H9 (cell line): ENCODE measurements around the gene DIP2C. TPM values are rescaled to one million over a fixed set of nuclear protein-coding genes. Genes with fewer than 3 reads are reported as not detected.

ENCODE experiments used
- DNase-seq: peaks from one replicate; pipeline ENCODE4 v3.0.0-alpha.2; 2017
- H2AFZ ChIP-seq: one replicate; pipeline ENCODE4 v1.6.1; 2013; ENCODE audit warnings: mild to moderate bottlenecking, low read length, control low read depth, moderate library complexity
- H2AK5ac ChIP-seq: 2 replicates; pipeline ENCODE4 v1.6.1; 2013; ENCODE audit warnings: low read length, control low read depth, mixed read lengths; ENCODE audit not compliant: insufficient read length
- H2BK120ac ChIP-seq: one replicate; pipeline ENCODE4 v1.6.1; 2013; ENCODE audit warnings: low read depth, mild to moderate bottlenecking, low read length, control low read depth, inconsistent platforms; ENCODE audit not compliant: poor library complexity, severe bottlenecking
- H2BK12ac ChIP-seq: 2 replicates; pipeline ENCODE4 v1.6.1; 2013; ENCODE audit warnings: low read length, control low read depth, mixed read lengths, low read depth; ENCODE audit not compliant: insufficient read length
- H2BK15ac ChIP-seq: 2 replicates; pipeline ENCODE4 v1.6.1; 2013; ENCODE audit warnings: low read depth, low read length, control low read depth
- H2BK20ac ChIP-seq: one replicate; pipeline ENCODE4 v1.6.1; 2013; ENCODE audit warnings: low read depth, mild to moderate bottlenecking, low read length, control low read depth, inconsistent platforms; ENCODE audit not compliant: poor library complexity, severe bottlenecking
- H2BK5ac ChIP-seq: 2 replicates; pipeline ENCODE4 v1.6.1; 2013; ENCODE audit warnings: low read length, control low read depth, mixed read lengths; ENCODE audit not compliant: insufficient read length
- H3K14ac ChIP-seq: 2 replicates; pipeline ENCODE4 v1.6.1; 2013; ENCODE audit warnings: low read length, control low read depth; ENCODE audit not compliant: insufficient read depth
- H3K18ac ChIP-seq: 2 replicates; pipeline ENCODE4 v1.6.1; 2013; ENCODE audit warnings: low read depth, mild to moderate bottlenecking, mixed read lengths, low read length, control low read depth; ENCODE audit not compliant: insufficient read length
- H3K23ac ChIP-seq: 2 replicates; pipeline ENCODE4 v1.6.1; 2013; ENCODE audit warnings: low read length, control low read depth, mixed read lengths, low read depth; ENCODE audit not compliant: insufficient read length
- H3K23me2 ChIP-seq: 2 replicates; pipeline ENCODE4 v1.6.1; 2013; ENCODE audit warnings: low read depth, mild to moderate bottlenecking, mixed read lengths, low read length, control low read depth; ENCODE audit not compliant: insufficient read length, poor library complexity, severe bottlenecking
- H3K27ac ChIP-seq: 2 replicates; pipeline ENCODE4 v1.5.1; 2013; ENCODE audit warnings: low read length, control low read depth, mixed read lengths, low read depth; ENCODE audit not compliant: insufficient read length
- H3K27me3 ChIP-seq: 2 replicates; pipeline ENCODE4 v1.6.1; 2013; ENCODE audit warnings: low read length, control low read depth, inconsistent platforms; ENCODE audit not compliant: insufficient read depth
- H3K4ac ChIP-seq: 2 replicates; pipeline ENCODE4 v1.6.1; 2013; ENCODE audit warnings: low read depth, mild to moderate bottlenecking, control low read depth, inconsistent platforms, low read length, moderate library complexity
- H3K4me1 ChIP-seq: 2 replicates; pipeline ENCODE4 v1.6.1; 2013; ENCODE audit warnings: low read length, control low read depth, inconsistent platforms; ENCODE audit not compliant: insufficient read depth
- H3K4me2 ChIP-seq: 2 replicates; pipeline ENCODE4 v1.6.1; 2013; ENCODE audit warnings: low read length, control low read depth, mixed read lengths; ENCODE audit not compliant: insufficient read length, insufficient read depth
- H3K56ac ChIP-seq: 2 replicates; pipeline ENCODE4 v1.6.1; 2013; ENCODE audit warnings: low read depth, mild to moderate bottlenecking, mixed read lengths, low read length, control low read depth; ENCODE audit not compliant: insufficient read length
- H3K79me1 ChIP-seq: 2 replicates; pipeline ENCODE4 v1.6.1; 2013; ENCODE audit warnings: low read depth, mild to moderate bottlenecking, moderate library complexity, low read length, control low read depth, inconsistent platforms; ENCODE audit not compliant: insufficient read depth, poor library complexity, severe bottlenecking
- H3K79me2 ChIP-seq: 2 replicates; pipeline ENCODE4 v1.6.1; 2013; ENCODE audit warnings: low read length, control low read depth, inconsistent platforms; ENCODE audit not compliant: insufficient read depth
- H3K9ac ChIP-seq: 2 replicates; pipeline ENCODE4 v1.6.1; 2013; ENCODE audit warnings: low read length, control low read depth, mixed read lengths; ENCODE audit not compliant: insufficient read length; ENCODE audit errors: extremely low read depth
- H3K9me3 ChIP-seq: one replicate; pipeline ENCODE4 v1.6.1; 2013; ENCODE audit warnings: low read depth, low read length, inconsistent platforms; ENCODE audit not compliant: control insufficient read depth
- H3T11ph ChIP-seq: one replicate; pipeline ENCODE4 v1.6.1; 2013; ENCODE audit warnings: mild to moderate bottlenecking, low read length, control low read depth, inconsistent platforms
- H4K20me1 ChIP-seq: one replicate; pipeline ENCODE4 v1.6.1; 2013; ENCODE audit not compliant: control insufficient read depth, insufficient read length, insufficient read depth
- H4K5ac ChIP-seq: 2 replicates; pipeline ENCODE4 v1.6.1; 2013; ENCODE audit warnings: low read depth, mild to moderate bottlenecking, mixed read lengths, low read length, control low read depth; ENCODE audit not compliant: insufficient read length
- H4K8ac ChIP-seq: replicated peaks from 2 replicates; pipeline ENCODE4 v1.6.1; 2013; ENCODE audit warnings: low read length, control low read depth, mixed read lengths, low read depth; ENCODE audit not compliant: insufficient read length
- H4K91ac ChIP-seq: 2 replicates; pipeline ENCODE4 v1.6.1; 2013; ENCODE audit warnings: low read depth, mild to moderate bottlenecking, moderate library complexity, mixed read lengths, low read length, control low read depth; ENCODE audit not compliant: insufficient read length
- H3K27ac Mint-ChIP-seq, 3 experiments: 2 replicates in 2 of 3; 3 replicates in 1 of 3; pipeline ENCODE4 v1.8.0; 2020 to 2021; ENCODE audit warnings: mixed read lengths in 3 of 3, mild to moderate bottlenecking in 1 of 3, moderate library complexity in 1 of 3
- H3K27me3 Mint-ChIP-seq: 2 replicates; pipeline ENCODE4 v1.8.0; 2021; ENCODE audit warnings: low read depth, mild to moderate bottlenecking, moderate library complexity, mixed read lengths
- H3K36me3 Mint-ChIP-seq, 3 experiments: 2 replicates in 2 of 3; 3 replicates in 1 of 3; pipeline ENCODE4 v1.8.0; 2020 to 2021; ENCODE audit warnings: low read depth in 3 of 3, mixed read lengths in 3 of 3; ENCODE audit not compliant: insufficient read depth in 1 of 3
- H3K4me1 Mint-ChIP-seq, 2 experiments: 2 replicates each; pipeline ENCODE4 v1.8.0; 2020; ENCODE audit warnings: mixed read lengths in 2 of 2
- H3K4me3 Mint-ChIP-seq, 2 experiments: 2 replicates in 1 of 2; 3 replicates in 1 of 2; pipeline ENCODE4 v1.8.0; 2020 to 2021; ENCODE audit warnings: mild to moderate bottlenecking in 2 of 2, mixed read lengths in 2 of 2, moderate library complexity in 1 of 2
- H3K9me3 Mint-ChIP-seq, 2 experiments: 2 replicates in 1 of 2; 3 replicates in 1 of 2; pipeline ENCODE4 v1.8.0; 2020; ENCODE audit warnings: mild to moderate bottlenecking in 2 of 2, mixed read lengths in 2 of 2, moderate library complexity in 1 of 2
- WGBS: extraction: QIAGEN DNeasy Blood & Tissue Kit; methylation state at CpG from one replicate; pipeline ENCODE4 v1.1.7; 2013; ENCODE audit warnings: missing lambda C conversion rate, low lambda C conversion rate, mixed read lengths; ENCODE audit not compliant: insufficient read length; ENCODE audit errors: extremely low coverage; 5-methylcytosine and 5-hydroxymethylcytosine counted together
- total RNA-seq: library from RNA; stranded (reverse); gene quantifications from 2 replicates; pipeline ENCODE4 v1.2.1, GENCODE V29; 2021
- TF ChIP-seq, protein P1 (sequence below): fragments of 200-600 bp; sonication (generic); conservative IDR thresholded peaks from 3 replicates; pipeline ENCODE4 v1.8.0; 2021; ENCODE audit warnings: antibody characterized with exemption, mild to moderate bottlenecking

Gene DIP2C
- total RNA-seq, 1 experiment from 2014 or later: 7.9 TPM

- no peak overlapping the region for H3T11ph ChIP-seq
- no peak overlapping the region for H3K4me3 Mint-ChIP-seq
- no peaks in the 10 kb centered on the region for H3K23me2 ChIP-seq
- peaks cover 4% of the 10 kb centered on the region; the same call in 1 of the 2 replicates for H3K4me1 ChIP-seq
- H3K4ac ChIP-seq: no peak overlapping the region
- peaks cover 4% of the 10 kb centered on the region in 2 experiments; a peak in 3 of 5 replicates for H3K9me3 Mint-ChIP-seq
- no peak overlapping the region for H2BK15ac ChIP-seq
- no peak for DNase-seq
- H2BK20ac ChIP-seq: no peak overlapping the region
- no peaks in the 10 kb centered on the region for H4K20me1 ChIP-seq
- peaks cover 4% of the 10 kb centered on the region in 2 experiments; a peak in 2 of 4 replicates for H3K4me1 Mint-ChIP-seq
- no peaks in the 10 kb centered on the region; the same call in 1 of the 2 replicates for H3K79me2 ChIP-seq
- H3K23ac ChIP-seq: no peak overlapping the region
- H4K8ac ChIP-seq: no peak overlapping the region
- H3K4me2 ChIP-seq: no peak overlapping the region
- H3K36me3 Mint-ChIP-seq: peaks cover 0 to 3% (median 0%) of the 10 kb centered on the region in 3 experiments; a peak in 3 of 7 replicates
- H2AK5ac ChIP-seq: no peak overlapping the region
- H4K91ac ChIP-seq: no peak overlapping the region
- no peak overlapping the region for H3K9ac ChIP-seq
- no peak overlapping the region for H3K27ac Mint-ChIP-seq
- no peak overlapping the region for H2BK5ac ChIP-seq
- no peak overlapping the region for H4K5ac ChIP-seq
- no peak overlapping the region for H2AFZ ChIP-seq
- TF ChIP-seq, protein P1, sequence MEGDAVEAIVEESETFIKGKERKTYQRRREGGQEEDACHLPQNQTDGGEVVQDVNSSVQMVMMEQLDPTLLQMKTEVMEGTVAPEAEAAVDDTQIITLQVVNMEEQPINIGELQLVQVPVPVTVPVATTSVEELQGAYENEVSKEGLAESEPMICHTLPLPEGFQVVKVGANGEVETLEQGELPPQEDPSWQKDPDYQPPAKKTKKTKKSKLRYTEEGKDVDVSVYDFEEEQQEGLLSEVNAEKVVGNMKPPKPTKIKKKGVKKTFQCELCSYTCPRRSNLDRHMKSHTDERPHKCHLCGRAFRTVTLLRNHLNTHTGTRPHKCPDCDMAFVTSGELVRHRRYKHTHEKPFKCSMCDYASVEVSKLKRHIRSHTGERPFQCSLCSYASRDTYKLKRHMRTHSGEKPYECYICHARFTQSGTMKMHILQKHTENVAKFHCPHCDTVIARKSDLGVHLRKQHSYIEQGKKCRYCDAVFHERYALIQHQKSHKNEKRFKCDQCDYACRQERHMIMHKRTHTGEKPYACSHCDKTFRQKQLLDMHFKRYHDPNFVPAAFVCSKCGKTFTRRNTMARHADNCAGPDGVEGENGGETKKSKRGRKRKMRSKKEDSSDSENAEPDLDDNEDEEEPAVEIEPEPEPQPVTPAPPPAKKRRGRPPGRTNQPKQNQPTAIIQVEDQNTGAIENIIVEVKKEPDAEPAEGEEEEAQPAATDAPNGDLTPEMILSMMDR: no peak
- peaks cover 8% of the 10 kb centered on the region for H3K79me1 ChIP-seq
- no peak overlapping the region for H3K18ac ChIP-seq
- no peak overlapping the region for H2BK120ac ChIP-seq
- no peaks in the 10 kb centered on the region for H3K27me3 Mint-ChIP-seq
- no CpG with 5 or more reads among the region's 3 CpGs for WGBS
- H3K14ac ChIP-seq: no peak overlapping the region
- no peak overlapping the region for H2BK12ac ChIP-seq
- H3K27me3 ChIP-seq: no peaks in the 10 kb centered on the region
- no peak overlapping the region for H3K56ac ChIP-seq
- no peak overlapping the region for H3K27ac ChIP-seq
- H3K9me3 ChIP-seq: no peaks in the 10 kb centered on the region
These were observed 13.3 kb downstream of the DIP2C start for GRCh38 chr10:676178-676577.
